ENCODE data around the gene ARHGEF3.

DNA sequence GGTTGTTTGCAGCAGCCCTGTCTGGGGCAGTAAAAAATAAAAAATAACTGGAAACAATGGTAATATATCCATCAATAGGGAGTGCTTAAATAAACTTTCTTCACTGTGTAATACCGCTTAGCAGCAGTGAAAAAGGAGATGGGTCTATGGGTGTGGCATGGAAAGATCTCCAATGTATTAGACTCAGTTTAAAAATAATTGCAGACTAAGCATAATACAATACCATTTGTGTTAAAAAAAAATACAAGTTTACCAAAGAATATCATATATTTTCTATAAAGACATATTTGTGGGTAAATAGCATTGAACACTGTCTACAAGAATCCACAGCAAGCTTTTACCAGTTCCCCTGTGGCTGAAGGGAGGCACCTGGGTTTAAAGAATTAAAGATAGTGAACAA, 1.0 kb upstream of the ARHGEF3 start:
- TF ChIP-seq, protein P1, sequence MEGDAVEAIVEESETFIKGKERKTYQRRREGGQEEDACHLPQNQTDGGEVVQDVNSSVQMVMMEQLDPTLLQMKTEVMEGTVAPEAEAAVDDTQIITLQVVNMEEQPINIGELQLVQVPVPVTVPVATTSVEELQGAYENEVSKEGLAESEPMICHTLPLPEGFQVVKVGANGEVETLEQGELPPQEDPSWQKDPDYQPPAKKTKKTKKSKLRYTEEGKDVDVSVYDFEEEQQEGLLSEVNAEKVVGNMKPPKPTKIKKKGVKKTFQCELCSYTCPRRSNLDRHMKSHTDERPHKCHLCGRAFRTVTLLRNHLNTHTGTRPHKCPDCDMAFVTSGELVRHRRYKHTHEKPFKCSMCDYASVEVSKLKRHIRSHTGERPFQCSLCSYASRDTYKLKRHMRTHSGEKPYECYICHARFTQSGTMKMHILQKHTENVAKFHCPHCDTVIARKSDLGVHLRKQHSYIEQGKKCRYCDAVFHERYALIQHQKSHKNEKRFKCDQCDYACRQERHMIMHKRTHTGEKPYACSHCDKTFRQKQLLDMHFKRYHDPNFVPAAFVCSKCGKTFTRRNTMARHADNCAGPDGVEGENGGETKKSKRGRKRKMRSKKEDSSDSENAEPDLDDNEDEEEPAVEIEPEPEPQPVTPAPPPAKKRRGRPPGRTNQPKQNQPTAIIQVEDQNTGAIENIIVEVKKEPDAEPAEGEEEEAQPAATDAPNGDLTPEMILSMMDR (IDR thresholded peaks at IDR 0.05) = no peak
- TF ChIP-seq EZH2 (IDR thresholded peaks at IDR 0.05) = no peak

Measured in neural progenitor cell (in vitro differentiated cells).